NCI-H510A treated with DMSO at 0.1 percent for 48 hours (cell line): ENCODE data around the gene VAV2.
"Not testable (repeated sequence)": the region's sequence is repeated elsewhere in the genome, so short reads cannot be mapped to it uniquely, and the experiment has no call there.

Experiments used
- DNase-seq: peaks from one replicate; lab custom pipeline; 2025; lab: John Stamatoyannopoulos, UW

The VAV2 gene

GRCh38 chr9:133915534-133916158 is 76.5 kb downstream of the VAV2 start:
- DNase-seq = no peak

GRCh38 chr9:133914442-133915342 is 77.4 kb downstream of the VAV2 start:
- no peak for DNase-seq

GRCh38 chr9:133913571-133914369 is 78.4 kb downstream of the VAV2 start:
- no peak for DNase-seq

GRCh38 chr9:133910855-133911514 is 81.1 kb downstream of the VAV2 start:
- DNase-seq = no peak

DNA sequence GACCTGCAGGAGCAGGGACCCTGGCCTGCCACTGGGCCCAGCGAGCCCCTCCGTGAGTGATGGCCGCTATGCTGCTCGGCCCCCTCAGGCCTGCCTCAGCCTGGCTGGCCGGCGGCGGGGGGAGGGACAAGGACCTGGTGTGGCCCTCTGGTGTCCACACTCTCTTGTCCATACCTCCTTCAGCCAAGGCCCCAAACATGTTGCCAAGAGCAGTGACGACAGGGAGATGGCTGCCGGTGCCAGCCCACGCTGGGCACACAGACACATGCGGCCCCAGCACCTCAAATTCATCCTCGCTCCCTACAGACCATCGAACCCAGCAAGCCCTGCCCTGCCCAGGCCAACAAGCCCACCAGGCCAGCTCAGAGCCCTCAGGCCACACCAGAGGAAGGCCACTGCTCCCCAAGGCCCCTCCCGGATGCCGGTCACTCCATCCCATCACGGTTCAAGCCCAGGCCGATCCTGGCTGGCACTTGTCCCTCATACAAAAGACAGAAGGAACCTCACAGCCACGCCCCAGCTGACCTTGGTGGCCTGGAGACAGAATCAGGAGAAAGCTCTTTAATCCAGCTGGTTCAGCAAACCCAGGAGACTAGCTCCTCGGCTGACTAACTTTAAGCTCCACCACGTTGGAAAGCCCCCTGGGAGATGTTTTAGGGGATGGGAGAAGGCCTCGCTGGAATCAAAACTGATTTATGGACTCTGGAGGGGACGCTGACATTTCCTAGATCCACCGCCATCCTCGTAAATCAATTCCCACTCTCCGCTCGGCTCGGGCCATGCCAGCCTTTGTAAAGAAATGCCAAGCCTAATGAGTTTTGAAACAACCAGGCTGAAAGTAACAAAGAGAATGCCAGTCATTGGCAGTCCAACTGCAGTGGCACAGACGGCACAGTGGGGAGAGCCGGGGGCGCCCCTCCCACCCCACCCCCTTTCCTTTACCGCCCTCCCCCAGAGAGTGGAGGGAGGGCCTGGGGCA is 84.9 kb downstream of the VAV2 start:
- DNase-seq = no peak

DNA sequence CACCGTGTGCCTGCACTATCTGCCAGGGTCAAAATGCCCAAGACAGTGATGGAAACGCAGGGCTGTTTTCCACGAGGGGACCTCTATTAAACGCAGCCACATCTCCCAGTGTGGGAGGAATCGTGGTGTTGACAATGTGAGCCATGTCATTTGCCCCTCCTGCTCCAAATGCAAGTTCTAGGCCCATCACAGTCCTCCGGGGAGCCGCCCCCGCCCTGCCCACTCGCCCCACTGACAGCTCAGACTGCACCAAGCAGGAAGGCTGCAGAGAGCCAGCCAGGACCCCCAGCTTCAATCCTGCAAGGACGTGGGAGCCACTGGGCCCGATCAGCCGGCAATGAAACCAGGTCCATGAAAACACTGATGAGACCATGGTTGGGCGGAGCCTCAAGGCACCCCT is 85.9 kb downstream of the VAV2 start:
- DNase-seq = no peak

DNA sequence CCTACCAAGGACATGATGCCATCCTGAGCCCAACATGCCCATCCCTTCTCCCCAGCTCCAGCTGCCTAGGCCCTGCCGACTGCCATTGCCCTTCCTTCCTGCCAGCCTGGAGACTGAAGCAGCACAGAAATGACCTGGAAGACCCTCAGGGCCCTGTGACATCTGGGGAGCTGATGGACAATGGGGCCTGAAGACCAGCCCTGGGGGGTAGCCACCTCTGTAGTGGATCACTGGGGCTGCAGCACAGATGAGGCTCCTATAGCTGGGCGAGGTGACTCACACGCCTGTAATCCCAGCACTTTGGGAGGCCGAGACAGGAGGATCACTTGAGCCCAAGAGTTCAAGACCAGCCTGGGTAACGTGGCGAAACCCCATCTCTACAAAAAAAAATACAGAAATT is 86.6 kb downstream of the VAV2 start:
- no peak for DNase-seq

DNA sequence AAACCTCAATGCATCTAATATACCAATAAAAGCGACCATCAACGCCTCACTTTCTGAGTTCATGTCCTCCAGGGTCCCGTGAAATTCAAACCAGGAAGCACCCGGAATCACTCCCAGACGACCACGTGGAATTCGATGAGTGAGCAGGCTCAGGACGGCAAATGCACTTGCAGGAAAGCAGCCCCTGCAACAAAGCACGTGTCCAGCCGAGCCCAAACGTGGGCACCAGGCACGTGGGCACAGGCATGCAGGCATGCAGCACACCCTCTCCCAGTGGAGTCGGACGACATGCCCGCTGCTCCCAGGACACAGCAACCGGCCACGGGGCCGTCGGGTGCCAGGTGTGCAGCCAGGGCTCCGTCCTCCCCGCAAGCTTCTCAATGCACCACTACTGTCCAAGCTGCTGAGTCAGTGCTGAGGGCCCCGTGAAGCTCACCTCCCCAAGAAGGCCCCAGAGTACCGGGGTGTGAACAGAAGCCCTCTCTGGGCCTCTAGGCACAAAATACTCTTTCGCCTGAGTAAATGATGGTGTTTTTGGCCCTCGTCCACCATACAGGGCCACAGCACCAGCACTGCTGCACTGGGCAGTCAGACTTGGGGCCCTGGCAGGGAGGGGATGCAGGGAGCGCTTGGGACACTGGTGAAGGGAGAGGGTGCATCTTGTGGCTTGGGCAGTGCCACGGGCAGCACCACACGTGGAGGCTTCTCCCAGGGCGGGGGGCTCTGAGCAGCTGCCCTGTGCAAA is 87.6 kb downstream of the VAV2 start:
- no peak for DNase-seq

DNA sequence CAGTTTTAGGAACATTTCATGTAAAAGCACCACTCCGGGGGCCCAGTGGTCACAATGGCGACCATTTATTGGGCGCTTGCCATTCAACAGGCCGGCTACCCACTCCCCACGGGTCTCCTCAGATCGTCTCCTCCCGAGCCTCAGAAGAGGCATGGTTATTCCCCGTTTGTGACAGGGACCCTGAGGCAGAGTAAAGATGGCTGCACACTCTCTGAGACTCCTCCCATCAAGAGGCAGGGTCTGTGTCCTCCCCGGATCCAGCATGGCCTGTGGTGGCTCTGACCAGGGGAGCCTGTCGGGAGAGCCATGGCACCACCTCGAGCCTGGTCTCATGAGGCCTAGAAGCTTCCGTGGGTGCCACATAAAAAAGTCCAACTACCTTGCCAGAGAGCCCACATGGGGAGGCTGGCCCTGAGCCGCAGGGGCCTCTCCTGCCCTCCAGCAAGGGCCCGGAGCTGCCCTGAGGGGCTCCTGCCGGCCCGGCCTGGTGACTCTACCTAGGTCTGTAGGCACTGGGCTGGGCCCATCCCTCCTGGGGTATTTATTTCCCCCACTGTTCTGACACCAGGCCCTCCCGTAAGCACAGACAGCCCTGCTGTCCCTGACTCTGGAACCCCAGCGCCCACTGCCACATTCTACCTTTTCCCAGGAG is 90.8 kb downstream of the VAV2 start:
- no peak for DNase-seq

DNA sequence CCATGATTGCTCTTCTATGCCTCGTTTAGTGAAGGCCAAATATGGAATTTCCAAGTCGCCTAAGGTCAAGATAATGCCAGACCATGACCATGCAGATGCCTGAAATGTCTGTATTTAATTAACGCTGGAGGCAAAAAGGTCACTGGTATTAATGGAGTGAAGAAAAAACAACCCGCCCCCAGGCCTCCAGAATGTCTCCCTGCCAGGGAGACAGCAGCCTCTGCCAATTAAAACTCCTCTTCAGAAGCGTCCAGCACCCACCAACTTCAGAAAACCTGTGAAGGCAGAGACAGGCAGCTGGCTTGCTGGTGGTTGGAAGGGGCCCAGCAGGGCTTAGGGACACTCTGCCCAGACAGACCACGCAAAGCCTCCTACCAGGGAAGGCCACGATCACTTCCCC is 94.4 kb downstream of the VAV2 start:
- no peak for DNase-seq

DNA sequence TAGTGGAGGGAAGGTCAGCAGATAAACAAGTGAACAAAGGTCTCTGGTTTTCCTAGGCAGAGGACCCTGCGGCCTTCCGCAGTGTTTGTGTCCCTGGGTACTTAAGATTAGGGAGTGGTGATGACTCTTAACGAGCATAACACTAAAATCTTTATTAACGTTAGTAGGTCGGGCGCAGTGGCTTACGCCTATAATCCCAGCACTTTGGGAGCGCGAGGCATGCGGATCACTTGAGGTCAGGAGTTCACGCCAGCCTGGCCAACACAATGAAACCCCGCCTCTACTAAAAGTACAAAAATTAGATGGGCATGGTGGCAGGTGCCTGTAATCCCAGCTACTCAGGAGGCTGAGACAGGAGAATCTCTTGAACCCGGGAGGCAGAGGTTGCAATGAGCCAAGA is 96.1 kb downstream of the VAV2 start:
- not testable (repeated sequence) for DNase-seq

GRCh38 chr9:133895335-133895734 is 96.8 kb downstream of the VAV2 start:
- DNase-seq = no peak

GRCh38 chr9:133894377-133895321 is 97.5 kb downstream of the VAV2 start:
- no peak for DNase-seq

GRCh38 chr9:133893191-133893994 is 98.7 kb downstream of the VAV2 start:
- DNase-seq = no peak

- DNase-seq = peak; percentile 96
Measured at GRCh38 chr9:133892193-133892920, 99.8 kb downstream of the VAV2 start.

- peak; percentile 55 for DNase-seq
Measured at GRCh38 chr9:133891741-133892140, 100.4 kb downstream of the VAV2 start.

DNA sequence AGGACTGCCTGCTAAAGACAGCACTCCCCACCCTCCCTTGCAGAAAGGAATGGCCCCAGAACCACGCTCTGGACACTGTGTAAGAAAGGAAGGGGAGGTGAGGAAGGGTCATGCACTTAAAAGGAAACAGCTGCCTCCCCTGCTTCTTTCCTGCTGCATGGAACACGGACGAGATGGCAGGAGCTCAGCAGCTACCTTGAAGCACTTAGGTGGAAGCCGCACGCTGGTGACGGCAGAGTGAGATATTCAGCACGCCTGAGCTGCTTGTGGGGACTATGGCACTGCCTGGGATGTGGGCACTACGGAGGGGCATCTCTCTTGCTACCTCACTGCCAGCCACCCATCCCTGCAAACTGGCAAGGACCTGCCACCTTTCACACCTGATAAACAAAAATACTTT is 101.5 kb downstream of the VAV2 start:
- no peak for DNase-seq
